Measurements from ENCODE around the gene SLC4A7. TPM values are rescaled to one million over a fixed set of nuclear protein-coding genes. Genes with fewer than 3 reads are reported as not detected.

Gene SLC4A7
- total and polyA plus RNA-seq, 10 of the 15 experiments (the other 5 are each of a cell fraction or from before 2014, with no cell fraction given): 4.4 to 41.4 (median 18.3) TPM

DNA sequence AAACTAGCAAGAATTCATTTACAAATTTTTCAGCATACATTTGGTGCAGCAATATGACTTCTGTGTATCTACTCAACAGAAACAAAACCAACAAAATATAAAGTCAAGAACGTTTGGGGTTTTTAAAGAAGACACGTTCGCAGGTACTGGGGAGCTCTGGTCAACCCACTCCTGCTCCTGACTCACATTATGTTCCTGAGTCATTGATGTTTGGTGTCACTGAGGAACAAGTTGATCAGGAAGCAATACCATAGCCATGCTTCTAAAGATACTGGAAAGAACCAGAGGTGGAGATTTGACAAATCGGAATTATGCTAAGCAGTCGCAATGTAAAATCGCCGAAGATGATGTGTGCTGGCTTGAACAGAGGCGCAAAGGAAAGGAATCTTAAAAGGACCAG lies 22.0 kb downstream of the SLC4A7 start:
- no peak overlapping the region for H3K4me2 ChIP-seq (ENCODE audit: control insufficient read depth, insufficient read depth)
- DNase-seq (ENCODE audit: low read depth, low spot score): no peak
- POLR2A ChIA-PET: interaction anchor here (0.6 kb wide), 1 partner anchor 125 kb away, joined by 3 read pairs; no protein-coding TSS in a partner anchor
- H3K79me2 ChIP-seq (ENCODE audit: control insufficient read depth, insufficient read depth, low read length): peaks cover 29% of the 10 kb centered on the region
- no peaks in the 10 kb centered on the region for H3K27me3 ChIP-seq (replicated peaks in 1 of 2; ENCODE audit: control insufficient read depth in 2 of 2, insufficient read depth in 2 of 2, low read length in 1 of 2)
- H2AFZ ChIP-seq (ENCODE audit: control insufficient read depth, low read depth, low read length): no peak overlapping the region
- CTCF ChIA-PET: no interaction called here
- no TSS peak for BruUV-seq (replicated peaks)
- no peak overlapping the region for H3K9ac ChIP-seq (ENCODE audit: control insufficient read depth, insufficient read depth, low read length)
- RAD21 ChIA-PET (ENCODE audit: unreplicated experiment): no interaction called here
- no peaks in the 10 kb centered on the region for H4K20me1 ChIP-seq (ENCODE audit: control insufficient read depth, insufficient read depth)
- H3K27ac ChIP-seq (ENCODE audit: control insufficient read depth, insufficient read depth): no peak overlapping the region
- no peak for ATAC-seq
- no peak for FAIRE-seq
- intact Hi-C loops (cut with micrococcal nuclease; ENCODE audit: unreplicated experiment) (no loop called here), in situ Hi-C loops (cut with MboI) (no loop called here)
- H3K9me3 ChIP-seq (replicated peaks; ENCODE audit: control insufficient read depth, insufficient read depth, low read length): peaks cover 7% of the 10 kb centered on the region; the same call in 2 of the 3 replicates
- SMC1A ChIA-PET (ENCODE audit: uncharacterized antibody, unreplicated experiment): no interaction called here
- no peaks in the 10 kb centered on the region for H3K4me1 ChIP-seq (ENCODE audit: control insufficient read depth, insufficient read depth, low read length)
- H3K4me3 ChIP-seq: no peak overlapping the region
- TF ChIP-seq MTA2 (IDR thresholded peaks at IDR 0.05; ENCODE audit: low read depth): no peak
- no peak for TF ChIP-seq POU2F2 (IDR thresholded peaks at IDR 0.05; ENCODE audit: borderline replicate concordance, low read depth, low read length)
- TF ChIP-seq BCLAF1 (IDR thresholded peaks at IDR 0.05): no peak
- TF ChIP-seq TARDBP (IDR thresholded peaks at IDR 0.05; ENCODE audit: borderline replicate concordance): no peak
- no peak for TF ChIP-seq SP1 (IDR thresholded peaks at IDR 0.05; ENCODE audit: low read depth, low read length)
- H3K36me3 ChIP-seq (ENCODE audit: control insufficient read depth in 2 of 2, insufficient read depth in 2 of 2, low read length in 1 of 2): peaks cover 0 to 4% of the 10 kb centered on the region in 2 experiments; a peak in 2 of 4 replicates
- WGBS (ENCODE audit: insufficient coverage, insufficient replicate concordance, low lambda C conversion rate, missing lambda C conversion rate): 99% methylated on average over 8 of the region's 8 CpGs

Data from GM12878 (cell line).